ENCODE results near the gene EEIG2. TPM values are rescaled to one million over a fixed set of nuclear protein-coding genes. Genes with fewer than 3 reads are reported as not detected.
A peak's percentile ranks its signal among the peaks of the same experiment; 100 is the strongest.
"Not testable (repeated sequence)": the region's sequence is repeated elsewhere in the genome, so short reads cannot be mapped to it uniquely, and the experiment has no call there.

Gene EEIG2
- polyA plus RNA-seq (2013, experiment 1 of 2; ENCODE audit: insufficient read length): 6.4 TPM
- 6.5 TPM for polyA plus RNA-seq (2013, experiment 2 of 2; ENCODE audit: insufficient read length)

DNA sequence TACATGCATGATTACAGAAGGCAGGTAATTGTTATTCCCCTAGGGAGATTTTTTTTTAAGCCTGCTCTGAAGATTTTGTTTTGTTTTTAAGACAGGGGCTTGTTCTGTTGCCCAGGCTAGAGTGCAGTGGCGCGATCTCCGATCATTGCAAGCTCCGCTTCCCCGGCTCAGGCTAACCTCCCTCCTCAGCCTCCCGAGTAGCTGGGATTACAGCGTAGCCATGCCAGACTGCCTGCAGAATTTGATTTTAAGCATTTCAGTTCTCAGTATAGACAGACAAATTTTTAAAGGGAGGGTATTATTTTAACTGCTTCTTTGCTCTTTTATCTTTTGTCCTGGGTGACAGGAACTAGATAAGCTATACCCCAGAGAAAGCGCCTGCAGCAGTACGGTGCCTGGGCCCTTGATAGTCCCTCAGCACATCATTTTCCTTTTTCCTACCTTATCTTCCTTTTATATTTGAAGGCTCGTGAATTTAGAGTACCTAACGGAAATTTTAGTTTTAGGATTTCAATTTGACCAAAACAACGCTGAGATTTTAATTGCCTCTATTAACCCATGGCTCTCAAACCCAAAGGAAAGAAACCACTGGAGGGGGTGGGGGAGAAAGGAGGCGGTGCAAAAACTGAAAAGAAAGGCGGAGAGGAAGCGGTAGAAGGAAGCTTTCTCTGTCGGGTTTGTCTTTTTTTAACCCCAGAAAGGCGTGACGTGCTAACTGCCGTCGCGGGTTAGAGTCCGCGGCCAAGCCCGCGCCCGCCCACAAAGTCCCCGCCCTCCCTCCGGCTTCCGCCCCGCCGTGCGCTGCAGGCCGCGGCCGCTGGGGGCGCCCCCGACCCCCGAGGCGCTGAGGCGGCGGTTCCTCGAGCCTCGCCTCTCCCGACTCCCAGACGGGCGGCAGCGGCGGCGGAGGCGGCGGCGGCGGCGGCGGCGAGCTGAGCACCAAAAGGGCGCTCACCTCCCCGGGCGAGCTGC is at the start of gene EEIG2:
Gene EEIG2, plus strand, starts transcription at position 886 of the 972 bp plus-strand sequence. CDS start 329 bp downstream, outside the sequence.
- DNase-seq: peak; percentile 88

GRCh38 chr1:108511764-108512163 is 48.1 kb upstream of the EEIG2 start:
- DNase-seq: no peak

GRCh38 chr1:108512239-108513043 is 47.5 kb upstream of the EEIG2 start:
- peak; percentile 24 for DNase-seq

DNA sequence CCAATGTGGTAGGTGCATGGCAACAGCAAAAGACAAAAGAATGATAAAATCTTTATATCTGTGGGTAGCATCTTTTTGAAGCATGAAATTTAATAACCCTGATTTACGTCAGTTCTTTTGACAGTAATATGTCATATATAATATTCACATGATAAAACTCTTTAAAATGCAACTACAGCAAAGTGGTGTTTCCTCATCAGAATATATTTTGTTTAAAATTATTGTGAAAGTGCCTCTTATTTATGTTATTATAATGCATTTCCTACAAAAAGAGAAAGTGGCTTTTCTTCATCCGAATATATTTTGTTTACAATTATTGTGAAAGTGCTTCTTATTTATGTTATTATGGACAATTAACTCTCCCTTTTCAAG is 46.9 kb upstream of the EEIG2 start:
- no peak for DNase-seq

DNA sequence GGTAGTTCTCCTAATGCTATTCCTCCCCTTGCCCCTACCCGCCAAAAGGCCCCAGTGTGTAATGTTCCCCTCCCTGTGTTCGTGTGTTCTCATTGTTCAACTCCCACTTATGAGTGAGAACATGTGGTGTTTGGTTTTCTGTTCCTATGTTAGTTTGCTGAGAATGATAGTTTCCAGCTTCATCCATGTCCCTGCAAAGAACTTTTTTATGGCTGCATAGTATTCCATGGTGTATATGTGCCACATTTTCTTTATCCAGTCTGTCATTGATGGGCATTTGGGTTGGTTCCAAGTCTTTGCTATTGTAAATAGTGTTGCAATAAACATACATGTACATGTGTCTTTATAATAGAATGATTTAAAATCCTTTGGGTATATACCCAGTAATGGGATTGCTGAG is 46.0 kb upstream of the EEIG2 start:
- DNase-seq: not testable (repeated sequence)

GRCh38 chr1:108517301-108517897 is 42.5 kb upstream of the EEIG2 start:
- DNase-seq: not testable (repeated sequence)

DNA sequence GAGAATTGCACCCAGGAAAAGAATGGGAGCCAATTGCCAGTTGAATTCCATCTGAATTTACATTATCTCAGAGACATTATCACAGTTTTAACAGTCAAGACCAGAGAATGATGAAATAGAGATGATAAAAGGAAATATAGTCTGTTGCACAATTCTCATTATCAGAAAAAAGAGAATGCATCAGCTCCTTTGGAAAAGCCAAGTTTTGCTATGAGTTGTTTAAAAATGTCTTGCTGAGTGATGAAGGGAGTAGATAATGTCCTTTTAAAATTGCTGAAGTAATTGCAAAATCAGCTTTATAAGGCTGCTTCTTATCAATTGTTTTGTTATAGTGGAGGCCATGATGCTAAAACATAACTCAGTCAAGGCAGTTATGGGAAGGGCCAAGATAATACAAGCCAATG is 37.9 kb upstream of the EEIG2 start:
- DNase-seq: no peak

- no peak for DNase-seq
These were observed 36.1 kb upstream of the EEIG2 start for GRCh38 chr1:108523829-108524228.

DNA sequence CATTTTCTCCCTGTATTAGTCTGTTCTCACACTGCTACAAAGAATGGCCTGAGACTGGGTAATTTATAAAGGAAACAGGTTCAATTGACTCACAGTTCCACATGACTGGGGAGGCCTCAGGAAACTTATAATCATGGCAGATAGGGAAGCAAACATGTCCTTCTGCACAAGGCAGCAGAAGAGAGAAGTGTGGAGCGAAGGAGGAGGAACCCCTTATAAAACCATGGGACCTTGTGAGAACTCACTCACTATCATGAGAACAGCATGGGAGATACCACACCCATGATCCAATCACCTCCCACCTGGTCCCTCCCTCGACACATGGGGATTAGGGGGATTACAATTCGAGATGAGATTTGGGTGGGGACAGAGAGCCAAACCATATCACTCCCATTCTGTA is 35.2 kb upstream of the EEIG2 start:
- DNase-seq: no peak

DNA sequence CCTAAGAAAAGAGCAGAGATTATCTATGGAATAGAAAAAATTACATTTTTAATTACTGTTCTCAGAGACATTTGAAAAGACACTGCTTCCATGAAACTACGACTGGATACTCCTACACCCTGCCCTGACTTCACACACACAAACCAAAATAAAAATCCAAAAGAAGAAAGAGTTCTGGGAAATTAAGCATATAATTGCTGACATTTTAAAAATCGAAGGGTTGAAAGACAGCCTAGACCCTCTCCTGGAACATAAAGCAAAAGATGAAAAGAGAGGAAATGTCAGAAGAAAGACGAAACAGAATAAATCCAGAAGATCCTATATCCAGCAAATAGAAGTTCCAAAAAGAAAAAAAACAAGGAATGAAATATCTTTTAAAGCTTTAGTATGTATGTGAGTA is 32.8 kb upstream of the EEIG2 start:
- no peak for DNase-seq

DNA sequence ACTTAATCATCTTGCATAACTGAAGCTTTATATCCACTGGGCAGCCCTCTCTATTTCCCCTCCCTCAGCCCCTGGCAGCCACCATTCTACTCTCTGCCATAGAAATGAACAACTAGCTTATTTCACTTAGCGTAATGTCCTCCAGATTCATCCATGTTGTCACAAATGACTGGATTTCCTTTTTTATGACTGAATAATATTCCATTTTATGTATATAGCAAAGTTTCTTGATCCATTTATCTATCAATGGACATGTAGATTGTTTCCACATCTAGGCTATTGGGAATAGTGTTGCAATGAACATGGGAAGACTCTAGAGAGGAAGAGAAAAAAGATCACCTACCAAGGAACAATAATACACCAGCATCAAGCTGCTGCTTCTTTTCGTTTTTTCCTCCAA is 32.1 kb upstream of the EEIG2 start:
- DNase-seq: no peak

DNA sequence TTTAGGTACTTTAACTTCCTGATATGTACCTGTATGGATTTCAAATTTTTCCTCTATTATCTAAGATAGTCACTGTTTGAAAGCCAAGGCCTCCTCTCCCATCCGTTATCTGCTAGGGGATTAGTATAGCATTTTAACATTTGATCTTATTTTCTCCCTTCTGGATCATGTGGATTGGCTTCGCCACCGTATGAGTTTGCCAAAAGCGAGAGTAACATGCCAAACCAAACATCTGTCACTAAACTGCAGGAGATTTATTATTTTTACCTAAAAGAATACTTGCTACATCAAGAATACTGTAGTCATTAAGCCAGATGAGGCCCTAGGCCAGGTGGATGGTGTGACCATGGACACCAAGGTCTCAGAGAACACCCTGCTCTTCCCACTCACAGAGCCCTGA is 28.5 kb upstream of the EEIG2 start:
- DNase-seq: no peak

- no peak for DNase-seq
These were observed 27.2 kb upstream of the EEIG2 start for GRCh38 chr1:108532730-108533129.

- no peak for DNase-seq
These were observed 26.4 kb upstream of the EEIG2 start for GRCh38 chr1:108533351-108534083.

- no peak for DNase-seq
These were observed 25.1 kb upstream of the EEIG2 start for GRCh38 chr1:108534759-108535158.

DNA sequence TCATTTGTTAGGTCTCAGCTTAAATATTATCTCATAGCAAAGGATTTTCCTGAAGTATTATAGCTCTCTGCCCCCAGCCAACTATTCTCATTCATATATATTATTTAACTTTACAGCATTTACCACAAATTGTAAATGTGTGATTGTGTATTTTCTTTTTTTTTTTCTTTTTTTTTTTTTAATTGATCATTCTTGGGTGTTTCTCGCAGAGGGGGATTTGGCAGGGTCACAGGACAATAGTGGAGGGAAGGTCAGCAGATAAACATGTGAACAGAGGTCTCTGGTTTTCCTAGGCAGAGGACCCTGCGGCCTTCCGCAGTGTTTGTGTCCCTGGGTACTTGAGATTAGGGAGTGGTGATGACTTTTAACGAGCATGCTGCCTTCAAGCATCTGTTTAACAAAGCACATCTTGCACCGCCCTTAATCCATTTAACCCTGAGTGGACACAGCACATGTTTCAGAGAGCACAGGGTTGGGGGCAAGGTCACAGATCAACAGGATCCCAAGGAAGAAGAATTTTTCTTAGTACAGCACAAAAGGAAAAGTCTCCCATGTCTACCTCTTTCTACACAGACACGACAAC is 24.5 kb upstream of the EEIG2 start:
- DNase-seq: not testable (repeated sequence)

GRCh38 chr1:108536021-108536420 is 23.9 kb upstream of the EEIG2 start:
- DNase-seq: not testable (repeated sequence)

DNA sequence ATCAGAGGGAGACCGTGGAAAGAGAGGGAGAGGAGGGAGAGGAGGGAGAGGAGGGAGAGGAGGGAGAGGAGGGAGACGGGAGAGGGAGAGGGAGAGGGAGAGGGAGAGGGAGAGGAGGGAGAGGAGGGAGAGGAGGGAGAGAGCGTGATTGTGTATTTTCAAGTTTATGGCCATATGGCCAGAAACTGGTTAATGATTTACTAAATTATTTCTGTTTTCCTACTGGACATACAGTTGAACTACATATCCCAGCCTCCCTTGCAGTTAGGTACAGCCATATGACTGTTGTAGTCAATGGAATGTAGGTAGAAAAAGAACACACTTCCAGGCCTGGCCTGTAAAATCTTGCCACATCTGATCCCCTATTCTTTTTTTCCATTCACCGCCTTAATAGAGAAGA is 23.1 kb upstream of the EEIG2 start:
- not testable (repeated sequence) for DNase-seq

- no peak for DNase-seq
These were observed 21.9 kb upstream of the EEIG2 start for GRCh38 chr1:108537976-108538375.

GRCh38 chr1:108540977-108541376 is 18.9 kb upstream of the EEIG2 start:
- DNase-seq: no peak

- DNase-seq: no peak
These were observed 18.0 kb upstream of the EEIG2 start for GRCh38 chr1:108541861-108542260.

GRCh38 chr1:108547493-108547892 is 12.4 kb upstream of the EEIG2 start:
- DNase-seq: not testable (repeated sequence)

Data from fibroblast of skin of abdomen (primary cell).